SK-N-SH treated with all-trans-retinoic acid at 6 μM for 48 hours (cell line): ENCODE results near the gene KCND2.

Experiments
- ATAC-seq: fragments of 200-7000 bp; cut with Tn5 transposase; 3 replicates; pipeline ENCODE4 v1.9.1; 2020; ENCODE audit warnings: mild to moderate bottlenecking, moderate library complexity
- BACH2 ChIP-seq: fragments of 250-450 bp; sonication (Bioruptor Pico); IDR thresholded peaks from 2 replicates; pipeline ENCODE4 v1.9.0; 2021; ENCODE audit warnings: mild to moderate bottlenecking, borderline replicate concordance
- CSDC2 ChIP-seq: fragments of 250-450 bp; sonication (Bioruptor Pico); IDR thresholded peaks from 2 replicates; pipeline ENCODE4 v1.5.0; 2020; ENCODE audit warnings: mild to moderate bottlenecking, moderate library complexity
- CSRNP3 ChIP-seq: fragments of 250-450 bp; sonication (Bioruptor Pico); IDR thresholded peaks from 2 replicates; pipeline ENCODE4 v1.5.1; 2021; ENCODE audit warnings: mild to moderate bottlenecking, moderate library complexity
- ESRRG ChIP-seq: fragments of 250-450 bp; sonication (Bioruptor Pico); IDR thresholded peaks from 2 replicates; pipeline ENCODE4 v1.6.1; 2021; ENCODE audit warnings: mild to moderate bottlenecking
- GLIS3 ChIP-seq: fragments of 250-450 bp; sonication (Bioruptor Pico); IDR thresholded peaks from 2 replicates; pipeline ENCODE4 v1.5.0; 2020; ENCODE audit warnings: mild to moderate bottlenecking, moderate library complexity
- ISL1 ChIP-seq: fragments of 250-450 bp; sonication (Bioruptor Pico); IDR thresholded peaks from 2 replicates; pipeline ENCODE4 v2.1.2; 2022; ENCODE audit warnings: mild to moderate bottlenecking, moderate library complexity
- OSR1 ChIP-seq: fragments of 250-450 bp; sonication (Bioruptor Pico); IDR thresholded peaks from 2 replicates; pipeline ENCODE4 v1.8.0; 2022; ENCODE audit warnings: moderate library complexity, mild to moderate bottlenecking, inconsistent platforms
- POU6F1 ChIP-seq: fragments of 250-450 bp; sonication (Bioruptor Pico); IDR thresholded peaks from 2 replicates; pipeline ENCODE4 v1.8.0; 2021; ENCODE audit warnings: low read depth, mild to moderate bottlenecking, moderate library complexity, borderline replicate concordance
- PPARA ChIP-seq: fragments of 250-450 bp; sonication (Bioruptor Pico); IDR thresholded peaks from 2 replicates; pipeline ENCODE4 v1.5.0; 2020; ENCODE audit warnings: mild to moderate bottlenecking, borderline replicate concordance
- RARB ChIP-seq: fragments of 250-450 bp; sonication (Bioruptor Pico); IDR thresholded peaks from 2 replicates; pipeline ENCODE4 v1.8.0; 2021; ENCODE audit warnings: mild to moderate bottlenecking, moderate library complexity
- SNAI2 ChIP-seq: fragments of 250-450 bp; sonication (Bioruptor Pico); IDR thresholded peaks from 2 replicates; pipeline ENCODE4 v1.5.0; 2020; ENCODE audit warnings: mild to moderate bottlenecking, moderate library complexity
- TCF4 ChIP-seq: fragments of 250-450 bp; sonication (Bioruptor Pico); IDR thresholded peaks from 2 replicates; pipeline ENCODE4 v1.8.0; 2021; ENCODE audit warnings: mild to moderate bottlenecking, moderate library complexity, borderline replicate concordance
- TOX ChIP-seq: fragments of 250-450 bp; sonication (Bioruptor Pico); IDR thresholded peaks from 2 replicates; pipeline ENCODE4 v1.8.0; 2021; ENCODE audit warnings: mild to moderate bottlenecking, moderate library complexity, borderline replicate concordance
- ZC3H10 ChIP-seq: fragments of 250-450 bp; sonication (Bioruptor Pico); IDR thresholded peaks from 2 replicates; pipeline ENCODE4 v1.5.1; 2021; ENCODE audit warnings: mild to moderate bottlenecking, moderate library complexity
- ZFP3 ChIP-seq: fragments of 250-450 bp; sonication (Bioruptor Pico); IDR thresholded peaks from 2 replicates; pipeline ENCODE4 v1.5.0; 2020; ENCODE audit warnings: mild to moderate bottlenecking, moderate library complexity
- ZFP30 ChIP-seq: fragments of 450-650 bp; formaldehyde crosslinking; IDR thresholded peaks from 2 replicates; pipeline ENCODE4 v1.5.0; 2022; ENCODE audit warnings: mild to moderate bottlenecking, moderate library complexity
- ZNF565 ChIP-seq: fragments of 450-650 bp; formaldehyde crosslinking; conservative IDR thresholded peaks from 2 replicates; pipeline ENCODE4 v1.5.0; 2020; ENCODE audit warnings: low read depth, mild to moderate bottlenecking, moderate library complexity
- ZNF70 ChIP-seq: fragments of 450-650 bp; formaldehyde crosslinking; IDR thresholded peaks from 2 replicates; pipeline ENCODE4 v1.5.0; 2020; ENCODE audit warnings: mild to moderate bottlenecking, moderate library complexity
- TF ChIP-seq, protein P1 (sequence below): fragments of 250-450 bp; sonication (Bioruptor Pico); IDR thresholded peaks from 2 replicates; pipeline ENCODE4 v1.5.0; 2020; ENCODE audit warnings: mild to moderate bottlenecking, moderate library complexity
- TF ChIP-seq, protein P2 (sequence below): fragments of 250-450 bp; sonication (Bioruptor Pico); IDR thresholded peaks from 2 replicates; pipeline ENCODE4 v1.8.0; 2020; ENCODE audit warnings: mild to moderate bottlenecking, moderate library complexity, borderline replicate concordance

The KCND2 gene

GRCh38 chr7:120732256-120732655 is 459.3 kb downstream of the KCND2 start (continued):
- TF ChIP-seq CSRNP3 (CRISPR knock-in tag) (no peak), SNAI2 (no peak), ISL1 (CRISPR knock-in tag) (no peak), CSDC2 (no peak), ZFP3 (CRISPR knock-in tag) (no peak)
- TF ChIP-seq, all 23 proteins: peak for 0

- ATAC-seq: peak; percentile 79
- TF ChIP-seq ISL1 (CRISPR knock-in tag): no peak
- no peak for TF ChIP-seq POU6F1 (CRISPR knock-in tag)
These were observed 460.2 kb downstream of the KCND2 start for GRCh38 chr7:120733143-120733542.

GRCh38 chr7:120733835-120734234 is 460.9 kb downstream of the KCND2 start:
- ATAC-seq: no peak
- TF ChIP-seq CSDC2 (no peak), ZC3H10 (CRISPR knock-in tag) (no peak), CSRNP3 (CRISPR knock-in tag) (no peak), ISL1 (CRISPR knock-in tag) (no peak), SNAI2 (no peak), TCF4 (CRISPR knock-in tag) (no peak), OSR1 (no peak), GLIS3 (no peak), ZFP3 (CRISPR knock-in tag) (no peak), ESRRG (CRISPR knock-in tag) (no peak), PPARA (CRISPR knock-in tag) (no peak), ZNF565 (CRISPR knock-in tag) (no peak)
- TF ChIP-seq, protein P1, sequence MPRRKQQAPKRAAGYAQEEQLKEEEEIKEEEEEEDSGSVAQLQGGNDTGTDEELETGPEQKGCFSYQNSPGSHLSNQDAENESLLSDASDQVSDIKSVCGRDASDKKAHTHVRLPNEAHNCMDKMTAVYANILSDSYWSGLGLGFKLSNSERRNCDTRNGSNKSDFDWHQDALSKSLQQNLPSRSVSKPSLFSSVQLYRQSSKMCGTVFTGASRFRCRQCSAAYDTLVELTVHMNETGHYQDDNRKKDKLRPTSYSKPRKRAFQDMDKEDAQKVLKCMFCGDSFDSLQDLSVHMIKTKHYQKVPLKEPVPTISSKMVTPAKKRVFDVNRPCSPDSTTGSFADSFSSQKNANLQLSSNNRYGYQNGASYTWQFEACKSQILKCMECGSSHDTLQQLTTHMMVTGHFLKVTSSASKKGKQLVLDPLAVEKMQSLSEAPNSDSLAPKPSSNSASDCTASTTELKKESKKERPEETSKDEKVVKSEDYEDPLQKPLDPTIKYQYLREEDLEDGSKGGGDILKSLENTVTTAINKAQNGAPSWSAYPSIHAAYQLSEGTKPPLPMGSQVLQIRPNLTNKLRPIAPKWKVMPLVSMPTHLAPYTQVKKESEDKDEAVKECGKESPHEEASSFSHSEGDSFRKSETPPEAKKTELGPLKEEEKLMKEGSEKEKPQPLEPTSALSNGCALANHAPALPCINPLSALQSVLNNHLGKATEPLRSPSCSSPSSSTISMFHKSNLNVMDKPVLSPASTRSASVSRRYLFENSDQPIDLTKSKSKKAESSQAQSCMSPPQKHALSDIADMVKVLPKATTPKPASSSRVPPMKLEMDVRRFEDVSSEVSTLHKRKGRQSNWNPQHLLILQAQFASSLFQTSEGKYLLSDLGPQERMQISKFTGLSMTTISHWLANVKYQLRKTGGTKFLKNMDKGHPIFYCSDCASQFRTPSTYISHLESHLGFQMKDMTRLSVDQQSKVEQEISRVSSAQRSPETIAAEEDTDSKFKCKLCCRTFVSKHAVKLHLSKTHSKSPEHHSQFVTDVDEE (CRISPR knock-in tag): no peak

GRCh38 chr7:120735791-120736190 is 462.8 kb downstream of the KCND2 start:
- ATAC-seq: no peak
- TF ChIP-seq CSDC2 (no peak), SNAI2 (no peak), ZC3H10 (CRISPR knock-in tag) (no peak), TOX (CRISPR knock-in tag) (no peak), ZFP30 (CRISPR knock-in tag) (no peak), TCF4 (CRISPR knock-in tag) (no peak), OSR1 (no peak), ISL1 (CRISPR knock-in tag) (no peak), ZNF565 (CRISPR knock-in tag) (no peak), GLIS3 (no peak), ZNF70 (CRISPR knock-in tag) (no peak), BACH2 (CRISPR knock-in tag) (no peak), RARB (CRISPR knock-in tag) (no peak), ESRRG (CRISPR knock-in tag) (no peak), CSRNP3 (CRISPR knock-in tag) (no peak)
- TF ChIP-seq, protein P2, sequence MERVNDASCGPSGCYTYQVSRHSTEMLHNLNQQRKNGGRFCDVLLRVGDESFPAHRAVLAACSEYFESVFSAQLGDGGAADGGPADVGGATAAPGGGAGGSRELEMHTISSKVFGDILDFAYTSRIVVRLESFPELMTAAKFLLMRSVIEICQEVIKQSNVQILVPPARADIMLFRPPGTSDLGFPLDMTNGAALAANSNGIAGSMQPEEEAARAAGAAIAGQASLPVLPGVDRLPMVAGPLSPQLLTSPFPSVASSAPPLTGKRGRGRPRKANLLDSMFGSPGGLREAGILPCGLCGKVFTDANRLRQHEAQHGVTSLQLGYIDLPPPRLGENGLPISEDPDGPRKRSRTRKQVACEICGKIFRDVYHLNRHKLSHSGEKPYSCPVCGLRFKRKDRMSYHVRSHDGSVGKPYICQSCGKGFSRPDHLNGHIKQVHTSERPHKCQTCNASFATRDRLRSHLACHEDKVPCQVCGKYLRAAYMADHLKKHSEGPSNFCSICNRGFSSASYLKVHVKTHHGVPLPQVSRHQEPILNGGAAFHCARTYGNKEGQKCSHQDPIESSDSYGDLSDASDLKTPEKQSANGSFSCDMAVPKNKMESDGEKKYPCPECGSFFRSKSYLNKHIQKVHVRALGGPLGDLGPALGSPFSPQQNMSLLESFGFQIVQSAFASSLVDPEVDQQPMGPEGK: no peak
- TF ChIP-seq, protein P1 (CRISPR knock-in tag): no peak
